Measurements from ENCODE around the gene AEBP1. TPM values are rescaled to one million over a fixed set of nuclear protein-coding genes. Genes with fewer than 3 reads are reported as not detected.

Gene AEBP1
- total RNA-seq, 1 experiment from 2014 or later: 49.3 TPM

DNA sequence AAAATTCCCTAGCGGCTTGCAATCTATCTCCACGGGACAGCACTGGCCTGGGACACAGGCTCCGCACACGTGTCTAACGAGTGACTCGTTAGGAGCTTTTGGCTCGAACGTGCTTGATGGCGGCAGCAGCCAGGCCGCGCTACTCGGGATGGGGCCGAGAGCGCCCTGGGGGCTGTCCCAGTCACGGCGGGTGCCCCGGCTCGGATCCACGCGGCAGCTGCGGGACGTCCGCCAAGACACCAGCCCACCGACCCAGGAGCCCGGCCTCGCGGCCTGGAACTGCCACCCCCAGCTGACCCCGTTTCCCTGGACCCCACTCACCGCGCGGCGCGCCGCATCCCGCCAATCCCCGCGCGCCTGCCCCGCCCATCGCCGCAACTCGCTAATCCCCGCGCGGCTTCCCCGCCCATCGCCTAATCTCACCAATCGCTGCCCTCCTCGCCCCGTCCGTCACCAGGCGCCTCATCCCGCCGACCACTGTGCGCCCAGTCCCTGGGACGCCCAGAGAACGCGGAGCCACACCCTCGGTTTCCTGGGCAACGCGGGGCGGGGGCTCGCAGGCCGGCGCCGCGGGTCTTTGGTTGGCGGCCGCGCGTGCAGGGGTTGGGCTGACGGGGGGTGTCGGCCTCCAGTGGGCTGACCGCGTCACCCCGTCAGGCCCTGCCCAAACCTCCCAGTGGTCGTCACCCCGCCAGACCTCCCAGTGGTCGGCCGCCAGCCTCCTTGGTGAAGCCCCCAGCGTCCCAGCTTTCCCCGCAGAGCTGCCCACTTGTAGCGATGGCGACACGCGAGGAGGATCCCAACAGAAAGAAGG, 19.3 kb downstream of the AEBP1 start, which contains the start of gene POLD2:
Gene POLD2 (minus strand): TSS at position 359 of the 814 bp plus-strand sequence. CDS start 1,495 bp downstream, outside the sequence.
- peak within 1 kb of the TSS; percentile 83; the same call in 1 of the 2 replicates for H3K14ac ChIP-seq (ENCODE audit: insufficient read depth, low read length)
- H4K91ac ChIP-seq (ENCODE audit: insufficient read length, low read depth, low read length): no peak within 1 kb of the TSS

More for the DNA sequence above, 19.3 kb downstream of the AEBP1 start, which contains the start of gene POLD2:
- Histone ChIP-seq H3K4me1 (ENCODE audit: insufficient read depth, low read length) (no peaks in the 10 kb centered on the region), H2AFZ (ENCODE audit: low read length) (no peak within 1 kb of the TSS), H2BK5ac (ENCODE audit: insufficient read length, low read length) (no peak within 1 kb of the TSS), H3K23ac (ENCODE audit: insufficient read length, low read depth, low read length) (no peak within 1 kb of the TSS), H2BK120ac (ENCODE audit: low read depth, low read length, poor library complexity, severe bottlenecking) (no peak within 1 kb of the TSS), H3K9me3 (ENCODE audit: control insufficient read depth, low read depth, low read length) (no peaks in the 10 kb centered on the region), H4K5ac (ENCODE audit: insufficient read length, low read depth, low read length) (no peak within 1 kb of the TSS), H3K23me2 (ENCODE audit: insufficient read length, low read depth, low read length, poor library complexity, severe bottlenecking) (peaks cover 11% of the 10 kb centered on the region), H2AK5ac (ENCODE audit: insufficient read length, low read length) (no peak within 1 kb of the TSS), H3T11ph (ENCODE audit: low read length) (no peak within 1 kb of the TSS), H3K79me1 (ENCODE audit: insufficient read depth, low read depth, low read length, poor library complexity, severe bottlenecking) (peaks cover 2% of the 10 kb centered on the region), H3K27ac (ENCODE audit: insufficient read length, low read depth, low read length) (no peak within 1 kb of the TSS), H2BK20ac (ENCODE audit: low read depth, low read length, poor library complexity, severe bottlenecking) (no peak within 1 kb of the TSS), H3K79me2 (ENCODE audit: insufficient read depth, low read length) (no peaks in the 10 kb centered on the region; the same call in 1 of the 2 replicates), H3K4me2 (ENCODE audit: insufficient read depth, insufficient read length, low read length) (peak within 1 kb of the TSS; percentile 99), H3K56ac (ENCODE audit: insufficient read length, low read depth, low read length) (no peak within 1 kb of the TSS), H3K9ac (ENCODE audit: extremely low read depth, insufficient read length, low read length) (peak within 1 kb of the TSS; percentile 81), H3K4ac (ENCODE audit: low read depth, low read length) (no peak within 1 kb of the TSS), H2BK15ac (ENCODE audit: low read depth, low read length) (no peak within 1 kb of the TSS), H2BK12ac (ENCODE audit: insufficient read length, low read depth, low read length) (no peak within 1 kb of the TSS), H3K18ac (ENCODE audit: insufficient read length, low read depth, low read length) (peak within 1 kb of the TSS; percentile 85), H4K8ac (replicated peaks; ENCODE audit: insufficient read length, low read depth, low read length) (no peak within 1 kb of the TSS), H3K27me3 (ENCODE audit: insufficient read depth, low read length) (no peaks in the 10 kb centered on the region), H4K20me1 (ENCODE audit: control insufficient read depth, insufficient read depth, insufficient read length) (no peaks in the 10 kb centered on the region)
- H3K27ac Mint-ChIP-seq: peak within 1 kb of the TSS in 1 of 3 experiments; percentile 49; a peak in 2 of 7 replicates
- WGBS (ENCODE audit: extremely low coverage, insufficient read length, low lambda C conversion rate): no CpG with 5 or more reads among the region's 86 CpGs
- H3K4me1 Mint-ChIP-seq: peaks cover 10 to 12% of the 10 kb centered on the region in 2 experiments
- peaks cover 34% of the 10 kb centered on the region for H3K27me3 Mint-ChIP-seq (ENCODE audit: low read depth)
- H3K4me3 Mint-ChIP-seq: peak within 1 kb of the TSS; percentile 70 to 86
- TF ChIP-seq, protein P1, sequence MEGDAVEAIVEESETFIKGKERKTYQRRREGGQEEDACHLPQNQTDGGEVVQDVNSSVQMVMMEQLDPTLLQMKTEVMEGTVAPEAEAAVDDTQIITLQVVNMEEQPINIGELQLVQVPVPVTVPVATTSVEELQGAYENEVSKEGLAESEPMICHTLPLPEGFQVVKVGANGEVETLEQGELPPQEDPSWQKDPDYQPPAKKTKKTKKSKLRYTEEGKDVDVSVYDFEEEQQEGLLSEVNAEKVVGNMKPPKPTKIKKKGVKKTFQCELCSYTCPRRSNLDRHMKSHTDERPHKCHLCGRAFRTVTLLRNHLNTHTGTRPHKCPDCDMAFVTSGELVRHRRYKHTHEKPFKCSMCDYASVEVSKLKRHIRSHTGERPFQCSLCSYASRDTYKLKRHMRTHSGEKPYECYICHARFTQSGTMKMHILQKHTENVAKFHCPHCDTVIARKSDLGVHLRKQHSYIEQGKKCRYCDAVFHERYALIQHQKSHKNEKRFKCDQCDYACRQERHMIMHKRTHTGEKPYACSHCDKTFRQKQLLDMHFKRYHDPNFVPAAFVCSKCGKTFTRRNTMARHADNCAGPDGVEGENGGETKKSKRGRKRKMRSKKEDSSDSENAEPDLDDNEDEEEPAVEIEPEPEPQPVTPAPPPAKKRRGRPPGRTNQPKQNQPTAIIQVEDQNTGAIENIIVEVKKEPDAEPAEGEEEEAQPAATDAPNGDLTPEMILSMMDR (conservative IDR thresholded peaks at IDR 0.05): no peak
- peak; percentile 97 for DNase-seq
- peaks cover 8 to 9% of the 10 kb centered on the region in 2 experiments for H3K9me3 Mint-ChIP-seq
- peaks cover 20 to 43% (median 33%) of the 10 kb centered on the region in 3 experiments for H3K36me3 Mint-ChIP-seq (ENCODE audit: insufficient read depth in 1 of 3, low read depth in 3 of 3)
